HG03432 (cell line): ENCODE measurements around the gene GRIN3A.
A peak's percentile ranks its signal among the peaks of the same experiment; 100 is the strongest.

ENCODE experiments used
- ATAC-seq: cut with Tn5 transposase; IDR thresholded peaks from one replicate; pipeline ENCODE4 v1.9.1; 2021; ENCODE audit warnings: mild to moderate bottlenecking, moderate library complexity; ENCODE audit not compliant: unreplicated experiment

Gene GRIN3A

GRCh38 chr9:101706261-101706798, 32.1 kb downstream of the GRIN3A start:
- no peak for ATAC-seq

GRCh38 chr9:101705135-101705661, 33.2 kb downstream of the GRIN3A start:
- peak; percentile 97 for ATAC-seq

GRCh38 chr9:101702257-101702656, 36.2 kb downstream of the GRIN3A start:
- ATAC-seq, result no peak

GRCh38 chr9:101693546-101694336, 44.7 kb downstream of the GRIN3A start:
- no peak for ATAC-seq

- no peak for ATAC-seq
Observed at GRCh38 chr9:101691657-101692056, 46.8 kb downstream of the GRIN3A start.

GRCh38 chr9:101689039-101689438, 49.4 kb downstream of the GRIN3A start:
- no peak for ATAC-seq

- ATAC-seq, result no peak
Observed at GRCh38 chr9:101684665-101685064, 53.8 kb downstream of the GRIN3A start.

GRCh38 chr9:101683236-101683635, 55.2 kb downstream of the GRIN3A start:
- no peak for ATAC-seq

GRCh38 chr9:101677861-101678260, 60.6 kb downstream of the GRIN3A start:
- no peak for ATAC-seq

GRCh38 chr9:101675341-101675740, 63.1 kb downstream of the GRIN3A start:
- ATAC-seq, result no peak

GRCh38 chr9:101674165-101674564, 64.3 kb downstream of the GRIN3A start:
- ATAC-seq, result no peak

- no peak for ATAC-seq
Observed at GRCh38 chr9:101673642-101674041, 64.8 kb downstream of the GRIN3A start.

- no peak for ATAC-seq
Observed at GRCh38 chr9:101671567-101671966, 66.9 kb downstream of the GRIN3A start.

- no peak for ATAC-seq
Observed at GRCh38 chr9:101668421-101668820, 70.0 kb downstream of the GRIN3A start.

- ATAC-seq, result no peak
Observed at GRCh38 chr9:101664453-101664852, 74.0 kb downstream of the GRIN3A start.

- no peak for ATAC-seq
Observed at GRCh38 chr9:101652601-101653175, 85.8 kb downstream of the GRIN3A start.

GRCh38 chr9:101650142-101650541, 88.3 kb downstream of the GRIN3A start:
- peak; percentile 75 for ATAC-seq

- no peak for ATAC-seq
Observed at GRCh38 chr9:101648493-101648892, 90.0 kb downstream of the GRIN3A start.

- no peak for ATAC-seq
Observed at GRCh38 chr9:101639785-101640665, 98.4 kb downstream of the GRIN3A start.

GRCh38 chr9:101639311-101639710, 99.1 kb downstream of the GRIN3A start:
- ATAC-seq, result no peak

GRCh38 chr9:101636247-101636646, 102.2 kb downstream of the GRIN3A start:
- ATAC-seq, result no peak
